ENCODE results near the gene VWA5A. TPM values are rescaled to one million over a fixed set of nuclear protein-coding genes. Genes with fewer than 3 reads are reported as not detected.

VWA5A gene
- total RNA-seq, 3 donors from 2014 or later (not counting 1 experiment from before 2014, with no cell fraction given): 9.2 to 12.9 (median 11.8) TPM

GRCh38 chr11:124085997-124086846, 29.0 kb upstream of the VWA5A start:
- Histone ChIP-seq H3K9me3 (ENCODE audit: control insufficient read depth, insufficient read depth, low read length) (no peaks in the 10 kb centered on the region), H3K27ac (ENCODE audit: low read length) (no peak overlapping the region), H3K36me3 (ENCODE audit: control insufficient read depth, insufficient read depth, low read length) (no peaks in the 10 kb centered on the region), H3K4me3 (ENCODE audit: low read length) (no peak overlapping the region), H3K4me1 (ENCODE audit: control insufficient read depth, insufficient read depth, low read length) (no peaks in the 10 kb centered on the region), H3K27me3 (ENCODE audit: control insufficient read depth, insufficient read depth, low read length) (no peaks in the 10 kb centered on the region)
- H3K36me3 Mint-ChIP-seq: no peaks in the 10 kb centered on the region
- H3K9me3 Mint-ChIP-seq: no peaks in the 10 kb centered on the region
- H3K27ac Mint-ChIP-seq: no peak overlapping the region
- H3K27me3 Mint-ChIP-seq (ENCODE audit: low read depth in 2 of 2): peaks cover 12 to 13% of the 10 kb centered on the region in 2 donors
- intact Hi-C loops (cut with micrococcal nuclease): no loop called here
- DNase-seq: no peak
- no peak for TF ChIP-seq CTCF (IDR thresholded peaks at IDR 0.05)
- no peak overlapping the region for H3K4me3 Mint-ChIP-seq
- H3K4me1 Mint-ChIP-seq: no peaks in the 10 kb centered on the region
- WGBS (ENCODE audit: insufficient coverage): 82% methylated on average over 10 of the region's 10 CpGs
- ATAC-seq: no peak

GRCh38 chr11:124090996-124091395, 24.3 kb upstream of the VWA5A start:
- Mint-ChIP-seq H3K9me3 (no peaks in the 10 kb centered on the region), H3K36me3 (no peaks in the 10 kb centered on the region), H3K27ac (no peak overlapping the region), H3K4me1 (no peaks in the 10 kb centered on the region), H3K27me3 (ENCODE audit: low read depth in 2 of 2) (peaks cover 10 to 37% of the 10 kb centered on the region in 2 donors), H3K4me3 (no peak overlapping the region)
- Histone ChIP-seq H3K4me3 (ENCODE audit: low read length) (no peak overlapping the region), H3K36me3 (ENCODE audit: control insufficient read depth, insufficient read depth, low read length) (no peaks in the 10 kb centered on the region), H3K27ac (ENCODE audit: low read length) (no peak overlapping the region), H3K4me1 (ENCODE audit: control insufficient read depth, insufficient read depth, low read length) (no peaks in the 10 kb centered on the region), H3K27me3 (ENCODE audit: control insufficient read depth, insufficient read depth, low read length) (peaks cover 2% of the 10 kb centered on the region), H3K9me3 (ENCODE audit: control insufficient read depth, insufficient read depth, low read length) (no peaks in the 10 kb centered on the region)
- TF ChIP-seq CTCF (IDR thresholded peaks at IDR 0.05): no peak
- DNase-seq (no peak), ATAC-seq (no peak)
- intact Hi-C loops (cut with micrococcal nuclease): no loop called here

- no peak overlapping the region for H3K4me3 ChIP-seq (ENCODE audit: low read length)
- Mint-ChIP-seq H3K36me3 (no peaks in the 10 kb centered on the region), H3K4me3 (no peak overlapping the region), H3K9me3 (no peaks in the 10 kb centered on the region), H3K4me1 (no peaks in the 10 kb centered on the region), H3K27ac (no peak overlapping the region), H3K27me3 (ENCODE audit: low read depth in 2 of 2) (peaks cover 10 to 43% of the 10 kb centered on the region in 2 donors)
- DNase-seq (no peak), ATAC-seq (no peak)
- no peaks in the 10 kb centered on the region for H3K4me1 ChIP-seq (ENCODE audit: control insufficient read depth, insufficient read depth, low read length)
- WGBS (ENCODE audit: insufficient coverage): 60% methylated on average over 1 of the region's 2 CpGs
- no peak for TF ChIP-seq CTCF (IDR thresholded peaks at IDR 0.05)
- H3K27ac ChIP-seq (ENCODE audit: low read length): no peak overlapping the region
- peaks cover 2% of the 10 kb centered on the region for H3K27me3 ChIP-seq (ENCODE audit: control insufficient read depth, insufficient read depth, low read length)
- intact Hi-C loops (cut with micrococcal nuclease): no loop called here
- H3K36me3 ChIP-seq (ENCODE audit: control insufficient read depth, insufficient read depth, low read length): no peaks in the 10 kb centered on the region
- H3K9me3 ChIP-seq (ENCODE audit: control insufficient read depth, insufficient read depth, low read length): no peaks in the 10 kb centered on the region
Measured at GRCh38 chr11:124093330-124093729, 21.9 kb upstream of the VWA5A start.

- TF ChIP-seq CTCF (IDR thresholded peaks at IDR 0.05): no peak
- intact Hi-C loops (cut with micrococcal nuclease): no loop called here
Measured at GRCh38 chr11:124094731-124095130, 20.5 kb upstream of the VWA5A start.

More at GRCh38 chr11:124094731-124095130, 20.5 kb upstream of the VWA5A start:
- H3K9me3 ChIP-seq (ENCODE audit: control insufficient read depth, insufficient read depth, low read length): no peaks in the 10 kb centered on the region
- no peak for ATAC-seq
- no peaks in the 10 kb centered on the region for H3K36me3 ChIP-seq (ENCODE audit: control insufficient read depth, insufficient read depth, low read length)
- no peaks in the 10 kb centered on the region for H3K4me1 Mint-ChIP-seq
- peaks cover 12 to 54% of the 10 kb centered on the region in 2 donors for H3K27me3 Mint-ChIP-seq (ENCODE audit: low read depth in 2 of 2)
- H3K9me3 Mint-ChIP-seq: no peaks in the 10 kb centered on the region
- no peak overlapping the region for H3K27ac ChIP-seq (ENCODE audit: low read length)
- H3K4me3 Mint-ChIP-seq: no peak overlapping the region
- WGBS (ENCODE audit: insufficient coverage): 77% methylated on average over 5 of the region's 5 CpGs
- H3K27ac Mint-ChIP-seq: no peak overlapping the region
- H3K4me1 ChIP-seq (ENCODE audit: control insufficient read depth, insufficient read depth, low read length): no peaks in the 10 kb centered on the region
- H3K36me3 Mint-ChIP-seq: no peaks in the 10 kb centered on the region
- DNase-seq: no peak
- peaks cover 2% of the 10 kb centered on the region for H3K27me3 ChIP-seq (ENCODE audit: control insufficient read depth, insufficient read depth, low read length)
- no peak overlapping the region for H3K4me3 ChIP-seq (ENCODE audit: low read length)
